ENCODE results near the gene MBP.
A peak's percentile ranks its signal among the peaks of the same experiment; 100 is the strongest.
"Not testable (repeated sequence)": the region's sequence is repeated elsewhere in the genome, so short reads cannot be mapped to it uniquely, and the experiment has no call there.

MBP gene

GRCh38 chr18:76982841-76983583 is 149.6 kb downstream of the MBP start:
- DNase-seq: peak; percentile 37 to 54

- no peak for DNase-seq
These were observed 150.5 kb downstream of the MBP start for GRCh38 chr18:76982038-76982437.

GRCh38 chr18:76981396-76981968 is 151.1 kb downstream of the MBP start:
- DNase-seq: no peak

- no peak for DNase-seq
These were observed 151.8 kb downstream of the MBP start for GRCh38 chr18:76980663-76981395.

- DNase-seq: no peak
These were observed 152.7 kb downstream of the MBP start for GRCh38 chr18:76979906-76980305.

GRCh38 chr18:76979111-76979751 is 153.4 kb downstream of the MBP start:
- DNase-seq: no peak

- DNase-seq: no peak
These were observed 154.0 kb downstream of the MBP start for GRCh38 chr18:76978616-76979015.

- no peak for DNase-seq
These were observed 154.8 kb downstream of the MBP start for GRCh38 chr18:76977684-76978232.

GRCh38 chr18:76977108-76977621 is 155.4 kb downstream of the MBP start:
- no peak for DNase-seq

- DNase-seq: no peak
These were observed 156.9 kb downstream of the MBP start for GRCh38 chr18:76975577-76976110.

GRCh38 chr18:76974386-76974785 is 158.2 kb downstream of the MBP start:
- DNase-seq: no peak

GRCh38 chr18:76973520-76974266 is 158.9 kb downstream of the MBP start:
- no peak for DNase-seq

- no peak for DNase-seq
These were observed 159.6 kb downstream of the MBP start for GRCh38 chr18:76972846-76973519.

- no peak for DNase-seq
These were observed 160.3 kb downstream of the MBP start for GRCh38 chr18:76972241-76972640.

GRCh38 chr18:76970770-76971559 is 161.6 kb downstream of the MBP start:
- peak in 1 of 2 donors; percentile 15 for DNase-seq

GRCh38 chr18:76967721-76968472 is 164.7 kb downstream of the MBP start:
- no peak for DNase-seq

- DNase-seq: not testable (repeated sequence)
These were observed 165.3 kb downstream of the MBP start for GRCh38 chr18:76967299-76967698.

GRCh38 chr18:76965555-76966151 is 166.9 kb downstream of the MBP start:
- DNase-seq: not testable (repeated sequence)

GRCh38 chr18:76963936-76964335 is 168.6 kb downstream of the MBP start:
- DNase-seq: no peak

All from bone marrow (tissue), 2 donors.